Measurements from ENCODE around the gene FAF1.

The FAF1 gene

DNA sequence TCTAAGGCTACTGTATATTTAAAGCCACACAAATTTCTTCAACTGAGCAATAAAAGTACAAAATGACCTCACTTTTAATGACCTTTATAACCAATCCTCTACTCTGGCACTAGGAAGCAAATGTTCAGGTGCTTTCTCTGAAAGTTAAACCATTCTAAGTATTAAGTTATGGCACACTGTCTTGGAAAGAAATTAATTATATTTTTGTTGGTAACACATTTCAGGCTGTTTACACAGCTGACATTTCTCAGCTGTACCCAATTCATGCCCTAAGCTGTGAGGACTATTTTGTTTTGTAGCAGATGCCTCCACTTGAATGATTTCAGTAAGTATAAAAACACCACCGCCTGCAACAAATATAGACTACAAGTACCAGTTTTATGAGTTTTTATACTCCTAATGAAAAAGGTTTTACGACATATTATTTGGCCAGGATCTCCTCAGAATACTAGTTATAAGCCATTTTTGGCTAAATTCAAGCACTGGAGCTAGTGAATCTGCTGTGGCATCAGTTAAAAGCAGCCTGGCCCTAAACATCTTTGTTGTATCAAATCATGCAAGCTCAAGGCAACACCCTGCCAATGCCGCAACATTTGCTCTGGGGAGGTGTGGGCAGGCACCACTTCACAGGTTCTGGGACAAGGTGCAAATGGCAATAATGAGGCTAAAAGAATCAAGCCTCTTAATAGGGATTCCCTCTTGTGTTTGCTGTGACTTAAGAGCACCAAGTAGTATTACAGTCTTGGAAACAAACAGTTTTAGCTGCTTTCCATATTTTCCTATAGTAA lies 308.4 kb downstream of the FAF1 start:
- TF ChIP-seq, protein P1, sequence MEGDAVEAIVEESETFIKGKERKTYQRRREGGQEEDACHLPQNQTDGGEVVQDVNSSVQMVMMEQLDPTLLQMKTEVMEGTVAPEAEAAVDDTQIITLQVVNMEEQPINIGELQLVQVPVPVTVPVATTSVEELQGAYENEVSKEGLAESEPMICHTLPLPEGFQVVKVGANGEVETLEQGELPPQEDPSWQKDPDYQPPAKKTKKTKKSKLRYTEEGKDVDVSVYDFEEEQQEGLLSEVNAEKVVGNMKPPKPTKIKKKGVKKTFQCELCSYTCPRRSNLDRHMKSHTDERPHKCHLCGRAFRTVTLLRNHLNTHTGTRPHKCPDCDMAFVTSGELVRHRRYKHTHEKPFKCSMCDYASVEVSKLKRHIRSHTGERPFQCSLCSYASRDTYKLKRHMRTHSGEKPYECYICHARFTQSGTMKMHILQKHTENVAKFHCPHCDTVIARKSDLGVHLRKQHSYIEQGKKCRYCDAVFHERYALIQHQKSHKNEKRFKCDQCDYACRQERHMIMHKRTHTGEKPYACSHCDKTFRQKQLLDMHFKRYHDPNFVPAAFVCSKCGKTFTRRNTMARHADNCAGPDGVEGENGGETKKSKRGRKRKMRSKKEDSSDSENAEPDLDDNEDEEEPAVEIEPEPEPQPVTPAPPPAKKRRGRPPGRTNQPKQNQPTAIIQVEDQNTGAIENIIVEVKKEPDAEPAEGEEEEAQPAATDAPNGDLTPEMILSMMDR (IDR thresholded peaks at IDR 0.05; ENCODE audit: insufficient read depth, low read depth, low read length, missing control alignments) = no peak
- no peak for DNase-seq (ENCODE audit: low read depth)
- no peak overlapping the region for H3K4me3 ChIP-seq (ENCODE audit: low read depth, low read length)

DNA sequence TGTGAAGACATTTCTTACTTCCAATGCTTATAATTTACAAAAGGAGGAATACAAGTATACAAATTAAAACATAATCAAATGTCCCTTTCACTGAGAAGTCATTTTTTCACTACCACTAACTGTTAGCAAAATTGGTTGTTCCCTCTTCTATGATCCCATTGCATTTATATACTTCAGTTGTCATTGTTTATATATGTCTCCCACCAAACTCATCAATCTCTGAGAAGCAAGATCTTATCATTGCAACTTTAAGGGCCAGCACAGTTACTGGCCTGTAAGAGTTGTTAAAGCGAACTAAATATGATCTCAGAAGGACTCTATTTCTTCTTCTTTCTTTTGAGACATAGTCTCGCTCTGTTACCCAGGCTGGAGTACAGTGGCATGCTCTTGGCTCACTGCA lies 313.5 kb downstream of the FAF1 start:
- DNase-seq (ENCODE audit: low read depth) = no peak
- TF ChIP-seq, protein P1 (IDR thresholded peaks at IDR 0.05; ENCODE audit: insufficient read depth, low read depth, low read length, missing control alignments) = no peak
- H3K4me3 ChIP-seq (ENCODE audit: low read depth, low read length) = no peak overlapping the region

DNA sequence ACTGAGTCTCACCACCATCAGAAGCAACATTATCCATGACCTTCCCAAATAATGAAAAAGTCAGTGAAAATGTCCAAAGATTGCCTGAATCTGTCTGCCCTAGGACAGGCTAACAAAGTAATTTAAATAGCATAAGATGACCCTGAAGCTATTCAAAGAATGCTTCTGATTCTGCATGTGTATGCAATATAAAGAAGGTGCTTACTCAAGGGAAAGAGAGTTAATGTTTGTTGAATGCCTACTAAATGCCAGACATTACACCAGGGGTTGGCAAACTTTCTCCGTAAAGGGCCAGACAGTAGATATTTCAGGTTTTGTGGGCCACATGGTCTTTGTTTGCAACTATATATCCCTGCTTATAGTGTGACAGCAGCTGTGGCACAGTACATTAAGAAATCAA lies 314.9 kb downstream of the FAF1 start:
- no peak overlapping the region for H3K4me3 ChIP-seq (ENCODE audit: low read depth, low read length)

DNA sequence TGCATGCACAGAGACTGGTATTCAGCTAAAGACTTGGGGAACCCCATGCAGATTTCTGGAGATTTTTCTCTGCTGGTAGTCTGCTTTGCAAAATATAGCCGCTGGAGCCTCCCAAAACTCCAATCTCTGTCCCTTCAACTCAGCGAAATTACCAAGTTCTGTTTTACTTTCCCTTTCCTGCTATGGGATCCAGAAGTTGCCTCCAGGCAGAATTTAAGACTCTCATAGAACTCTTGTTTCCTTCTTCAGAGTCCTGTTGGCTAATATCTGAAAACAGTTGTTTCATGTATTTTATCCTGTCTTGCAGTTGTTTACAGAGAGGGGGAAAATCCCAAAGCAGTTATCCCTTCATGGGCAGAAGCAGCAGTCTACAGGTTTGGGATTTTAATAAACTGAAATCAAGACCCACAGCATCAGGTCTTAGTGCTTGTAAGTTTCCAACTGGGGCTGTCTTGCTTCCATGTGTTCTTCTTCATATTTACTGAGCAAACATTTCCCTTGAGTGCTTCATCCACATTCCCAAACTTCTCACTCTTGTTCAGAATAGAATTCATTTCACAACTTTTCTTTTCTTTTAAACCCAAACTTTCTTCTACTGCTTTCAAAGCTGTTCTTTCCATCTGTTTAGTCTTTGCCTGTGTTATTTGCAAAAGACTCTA lies 315.5 kb downstream of the FAF1 start:
- TF ChIP-seq, protein P1 (IDR thresholded peaks at IDR 0.05; ENCODE audit: insufficient read depth, low read depth, low read length, missing control alignments) = no peak
- no peak overlapping the region for H3K4me3 ChIP-seq (ENCODE audit: low read depth, low read length)
- DNase-seq (ENCODE audit: low read depth) = no peak

More for the DNA sequence above, 314.9 kb downstream of the FAF1 start:
- TF ChIP-seq, protein P1 (IDR thresholded peaks at IDR 0.05; ENCODE audit: insufficient read depth, low read depth, low read length, missing control alignments) = no peak
- no peak for DNase-seq (ENCODE audit: low read depth)

DNA sequence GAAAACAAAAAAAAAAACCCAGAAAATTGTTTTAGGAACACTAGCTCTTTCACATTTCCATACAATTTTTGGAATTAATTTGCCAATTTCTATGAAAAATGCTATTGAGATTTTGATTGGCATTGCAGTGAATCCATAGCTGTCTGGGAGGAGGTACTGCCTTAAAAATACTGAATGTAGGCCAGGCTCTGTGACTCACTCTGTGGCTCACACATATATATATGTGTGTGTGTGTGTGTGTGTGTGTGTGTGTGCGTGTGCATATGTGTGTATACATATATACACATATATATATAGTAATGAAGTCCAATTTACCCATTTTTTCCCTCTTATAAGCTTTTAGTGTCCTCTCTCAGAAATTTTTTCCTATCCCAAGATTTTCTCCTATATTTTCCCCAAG lies 322.6 kb downstream of the FAF1 start:
- no peak overlapping the region for H3K4me3 ChIP-seq (ENCODE audit: low read depth, low read length)
- no peak for DNase-seq (ENCODE audit: low read depth)

DNA sequence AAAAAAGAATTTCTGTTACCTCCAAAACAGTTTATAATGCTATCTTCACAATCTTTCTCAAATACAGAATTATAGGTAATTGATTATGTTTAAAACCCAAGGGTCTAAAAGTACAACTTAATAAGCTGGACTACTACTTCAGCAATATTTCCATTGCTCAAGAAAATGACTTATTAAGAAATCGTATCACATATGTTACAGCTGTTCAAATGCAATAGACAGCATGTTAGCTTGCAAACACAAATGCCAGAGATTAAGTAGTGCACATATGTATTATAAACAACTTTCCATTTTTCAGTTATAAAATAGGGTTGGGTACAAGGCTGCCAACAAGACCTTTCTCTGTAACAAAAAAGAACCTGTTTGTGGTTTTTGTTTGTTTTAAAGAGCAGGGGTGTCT lies 325.8 kb downstream of the FAF1 start:
- no peak overlapping the region for H3K4me3 ChIP-seq (ENCODE audit: low read depth, low read length)
- DNase-seq (ENCODE audit: low read depth) = no peak
- TF ChIP-seq, protein P1 (IDR thresholded peaks at IDR 0.05; ENCODE audit: insufficient read depth, low read depth, low read length, missing control alignments) = no peak

More for the DNA sequence above, 322.6 kb downstream of the FAF1 start:
- TF ChIP-seq, protein P1 (IDR thresholded peaks at IDR 0.05; ENCODE audit: insufficient read depth, low read depth, low read length, missing control alignments) = no peak

Data from GM12865 (cell line).